Hepatocyte (in vitro differentiated cells): Measurements from ENCODE around the gene NT5C1B. TPM values are rescaled to one million over a fixed set of nuclear protein-coding genes. Genes with fewer than 3 reads are reported as not detected.
A peak's percentile ranks its signal among the peaks of the same experiment; 100 is the strongest.

ENCODE experiments used
- DNase-seq: peaks from one replicate; pipeline ENCODE4 v3.0.0-alpha.2; 2016; ENCODE audit warnings: low spot score
- H2AFZ ChIP-seq: fragments of 200-600 bp; sonication (generic); 2 replicates; pipeline ENCODE4 v1.6.0; 2016; ENCODE audit warnings: antibody characterized with exemption, mild to moderate bottlenecking
- H3K27ac ChIP-seq: fragments of 200-600 bp; sonication (generic); 2 replicates; pipeline ENCODE4 v1.5.1; 2016; ENCODE audit warnings: mild to moderate bottlenecking
- H3K27me3 ChIP-seq: fragments of 200-600 bp; sonication (generic); 2 replicates; pipeline ENCODE4 v1.6.1; 2016
- H3K36me3 ChIP-seq: fragments of 200-600 bp; sonication (generic); replicated peaks from 2 replicates; pipeline ENCODE4 v1.5.1; 2016; ENCODE audit warnings: low read depth; ENCODE audit not compliant: insufficient read depth
- H3K4me1 ChIP-seq: fragments of 200-600 bp; sonication (generic); 2 replicates; pipeline ENCODE4 v1.5.1; 2016; ENCODE audit warnings: mild to moderate bottlenecking, moderate library complexity; ENCODE audit not compliant: insufficient read depth
- H3K4me2 ChIP-seq: fragments of 200-600 bp; sonication (generic); 2 replicates; pipeline ENCODE4 v1.6.0; 2016
- H3K4me3 ChIP-seq: fragments of 200-600 bp; sonication (generic); 2 replicates; pipeline ENCODE4 v1.5.1; 2016; ENCODE audit warnings: mild to moderate bottlenecking
- H3K79me2 ChIP-seq: fragments of 200-600 bp; sonication (generic); 2 replicates; pipeline ENCODE4 v1.6.0; 2017; ENCODE audit warnings: mild to moderate bottlenecking
- H3K9me2 ChIP-seq: fragments of 200-600 bp; sonication (generic); replicated peaks from 2 replicates; pipeline ENCODE4 v1.6.0; 2017; ENCODE audit warnings: mild to moderate bottlenecking; ENCODE audit not compliant: insufficient read depth
- H3K9me3 ChIP-seq: fragments of 200-600 bp; sonication (generic); 2 replicates; pipeline ENCODE4 v1.5.1; 2016; ENCODE audit warnings: low read depth, mild to moderate bottlenecking
- H4K20me1 ChIP-seq: fragments of 200-600 bp; sonication (generic); 2 replicates; pipeline ENCODE4 v1.6.0; 2016; ENCODE audit warnings: mild to moderate bottlenecking; ENCODE audit not compliant: insufficient read depth, poor library complexity, severe bottlenecking
- CTCF ChIP-seq: fragments of 200-600 bp; sonication (generic); IDR thresholded peaks from 2 replicates; pipeline ENCODE4 v1.5.1; 2016; ENCODE audit warnings: antibody characterized with exemption, mild to moderate bottlenecking; ENCODE audit not compliant: poor library complexity
- EZH2 ChIP-seq: fragments of 200-600 bp; sonication (generic); IDR thresholded peaks from 2 replicates; pipeline ENCODE4 v1.6.1; 2016; ENCODE audit warnings: antibody characterized with exemption, mild to moderate bottlenecking, borderline replicate concordance
- EZH2phosphoT487 ChIP-seq: fragments of 200-600 bp; sonication (generic); IDR thresholded peaks from one replicate; pipeline ENCODE4 v1.6.1; 2018; ENCODE audit warnings: antibody characterized with exemption, mild to moderate bottlenecking, low read depth, moderate library complexity; ENCODE audit not compliant: unreplicated experiment, severe bottlenecking
- WGBS: methylation state at CpG from one replicate; pipeline ENCODE4 v1.1.6; 2016; ENCODE audit warnings: low lambda C conversion rate; ENCODE audit errors: missing lambda C conversion rate; 5-methylcytosine and 5-hydroxymethylcytosine counted together
- polyA plus RNA-seq: library from polyadenylated mRNA; unstranded; fragments of >200 nt; fragmentation: Nextera tagmentation; extraction: Ambion mirVana; gene quantifications from 2 replicates; pipeline ENCODE4 v1.2.1, GENCODE V29; 2016
- total RNA-seq: library from RNA; depleted of rRNA; stranded (reverse); fragments of >200 nt; gene quantifications from 2 replicates; pipeline ENCODE4 v1.2.3, GENCODE V29; 2014

The NT5C1B gene
- total and polyA plus RNA-seq, 2 experiments from 2014 or later = 0.22 TPM; not detected in 1

- H3K79me2 ChIP-seq = no peaks in the 10 kb centered on the region
- H4K20me1 ChIP-seq = no peaks in the 10 kb centered on the region
- no peaks in the 10 kb centered on the region for H3K36me3 ChIP-seq
- no peak for DNase-seq
- TF ChIP-seq CTCF = no peak
- no peak for TF ChIP-seq EZH2phosphoT487
- TF ChIP-seq EZH2 = no peak
- 84% methylated on average over 6 of the region's 6 CpGs for WGBS
- no peaks in the 10 kb centered on the region for H3K27me3 ChIP-seq
- H3K9me2 ChIP-seq = no peaks in the 10 kb centered on the region
- H3K9me3 ChIP-seq = no peaks in the 10 kb centered on the region
- H3K4me1 ChIP-seq = peaks cover 6% of the 10 kb centered on the region
- no peak overlapping the region for H3K4me2 ChIP-seq
- H3K4me3 ChIP-seq = no peak overlapping the region
- no peak overlapping the region for H2AFZ ChIP-seq
- peak overlapping the region; percentile 19 for H3K27ac ChIP-seq
Measured at GRCh38 chr2:18598848-18599484, 9.6 kb upstream of the NT5C1B start.

- H3K9me2 ChIP-seq = no peaks in the 10 kb centered on the region
- 89% methylated on average over 5 of the region's 5 CpGs for WGBS
Measured at GRCh38 chr2:18597618-18598017, 8.2 kb upstream of the NT5C1B start.

DNA sequence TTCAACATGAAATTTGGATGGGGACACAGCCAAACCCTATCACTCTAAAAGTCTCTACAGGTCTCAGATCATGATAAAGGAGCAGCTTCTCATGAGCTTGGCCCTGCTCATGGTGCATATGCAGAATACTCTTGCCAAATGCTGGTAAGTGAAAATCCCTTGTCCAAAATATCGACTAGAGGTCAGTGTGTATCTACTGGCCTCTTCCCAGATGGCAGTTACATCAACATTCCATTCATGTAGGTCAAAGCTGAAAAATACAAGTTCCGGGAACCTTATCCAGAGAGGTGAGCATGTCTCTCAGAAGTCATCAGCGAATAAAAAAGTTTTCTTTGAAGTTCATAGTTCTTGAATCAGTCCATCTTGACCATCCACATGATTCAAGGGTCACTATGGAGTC is 7.6 kb upstream of the NT5C1B start:
- WGBS = 92% methylated on average over 3 of the region's 3 CpGs
- Histone ChIP-seq H3K27me3 (no peaks in the 10 kb centered on the region), H3K9me2 (no peaks in the 10 kb centered on the region), H3K4me2 (no peak overlapping the region), H3K4me3 (no peak overlapping the region), H3K36me3 (no peaks in the 10 kb centered on the region), H3K27ac (no peak overlapping the region), H3K79me2 (no peaks in the 10 kb centered on the region), H4K20me1 (no peaks in the 10 kb centered on the region), H3K9me3 (no peaks in the 10 kb centered on the region), H3K4me1 (peaks cover 2% of the 10 kb centered on the region), H2AFZ (no peak overlapping the region)
- TF ChIP-seq CTCF (no peak), EZH2 (no peak), EZH2phosphoT487 (no peak)
- DNase-seq = no peak

More at GRCh38 chr2:18597618-18598017, 8.2 kb upstream of the NT5C1B start:
- Histone ChIP-seq H4K20me1 (no peaks in the 10 kb centered on the region), H3K79me2 (no peaks in the 10 kb centered on the region), H3K9me3 (no peaks in the 10 kb centered on the region), H3K4me3 (no peak overlapping the region), H2AFZ (no peak overlapping the region), H3K27me3 (no peaks in the 10 kb centered on the region), H3K4me1 (peaks cover 2% of the 10 kb centered on the region), H3K36me3 (no peaks in the 10 kb centered on the region), H3K27ac (no peak overlapping the region), H3K4me2 (no peak overlapping the region)
- TF ChIP-seq EZH2phosphoT487 = no peak
- TF ChIP-seq EZH2 = no peak
- no peak for DNase-seq

GRCh38 chr2:18593496-18593895 is 4.1 kb upstream of the NT5C1B start:
- no peak for DNase-seq
- Histone ChIP-seq H2AFZ (no peak overlapping the region), H3K4me1 (no peaks in the 10 kb centered on the region), H3K27me3 (no peaks in the 10 kb centered on the region), H3K9me2 (no peaks in the 10 kb centered on the region), H3K79me2 (no peaks in the 10 kb centered on the region), H3K27ac (no peak overlapping the region), H4K20me1 (no peaks in the 10 kb centered on the region), H3K36me3 (no peaks in the 10 kb centered on the region), H3K4me3 (no peak overlapping the region), H3K9me3 (no peaks in the 10 kb centered on the region), H3K4me2 (no peak overlapping the region)
- TF ChIP-seq CTCF = no peak
- TF ChIP-seq EZH2 = no peak
- no peak for TF ChIP-seq EZH2phosphoT487
- 96% methylated on average over 1 of the region's 1 CpG for WGBS
